ENCODE data around the gene TMEM120B.

Gene TMEM120B

DNA sequence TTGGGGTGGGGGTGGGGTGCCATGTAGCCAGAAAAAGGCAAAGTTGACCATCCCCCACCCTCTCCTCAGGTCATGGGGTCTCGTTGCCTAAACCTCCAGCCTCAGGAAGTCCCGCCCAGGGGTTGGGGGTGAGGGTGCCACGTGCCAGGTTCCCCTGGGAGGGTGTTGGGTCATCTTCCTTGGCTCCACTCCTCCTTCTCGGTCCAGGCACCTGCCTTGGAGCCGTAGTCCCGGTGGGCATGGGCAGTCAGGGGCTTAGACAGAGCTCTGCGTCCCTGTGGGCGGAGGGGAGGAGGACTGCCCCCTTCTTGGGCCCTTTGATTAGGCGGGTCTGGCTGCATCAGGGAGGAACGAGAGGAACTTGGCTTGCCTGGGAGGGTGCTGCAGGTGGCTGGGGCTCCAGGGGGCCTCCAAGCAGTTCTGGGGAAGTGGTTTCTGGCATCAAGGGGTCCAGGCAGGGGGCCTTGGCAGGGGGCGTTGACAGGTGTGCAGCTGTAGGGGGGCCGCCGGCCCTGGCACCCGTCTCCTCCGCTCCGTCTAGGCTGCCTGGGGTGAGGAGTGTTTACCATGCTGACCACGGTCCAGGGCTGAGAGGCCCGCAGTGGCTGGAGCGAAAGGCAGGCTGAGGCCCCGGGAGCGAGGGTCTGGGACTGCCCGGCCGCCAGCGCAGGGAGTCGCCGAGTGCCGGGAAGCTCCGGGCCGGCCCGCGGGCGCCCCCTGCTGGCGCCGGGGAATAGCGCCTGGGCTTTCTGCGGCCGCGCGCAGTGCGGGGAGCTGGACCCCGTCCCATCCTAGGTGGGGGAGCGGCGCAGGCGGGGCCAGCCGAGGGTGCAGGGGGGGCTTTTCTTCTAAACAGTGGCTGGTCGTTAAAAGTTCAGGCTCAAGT lies 99.1 kb downstream of the TMEM120B start:
- Histone ChIP-seq H3K4me1 (ENCODE audit: insufficient read depth, poor library complexity, severe bottlenecking) (peaks cover 9% of the 10 kb centered on the region), H3K9me3 (ENCODE audit: severe bottlenecking) (no peaks in the 10 kb centered on the region), H3K27me3 (ENCODE audit: insufficient read depth, poor library complexity, severe bottlenecking) (no peaks in the 10 kb centered on the region), H3K27ac (ENCODE audit: poor library complexity, severe bottlenecking) (peak overlapping the region; percentile 15), H3K36me3 (ENCODE audit: low read depth) (peaks cover 65% of the 10 kb centered on the region), H3K4me3 (ENCODE audit: severe bottlenecking) (peak overlapping the region; percentile 33)
- TF ChIP-seq, protein P1, sequence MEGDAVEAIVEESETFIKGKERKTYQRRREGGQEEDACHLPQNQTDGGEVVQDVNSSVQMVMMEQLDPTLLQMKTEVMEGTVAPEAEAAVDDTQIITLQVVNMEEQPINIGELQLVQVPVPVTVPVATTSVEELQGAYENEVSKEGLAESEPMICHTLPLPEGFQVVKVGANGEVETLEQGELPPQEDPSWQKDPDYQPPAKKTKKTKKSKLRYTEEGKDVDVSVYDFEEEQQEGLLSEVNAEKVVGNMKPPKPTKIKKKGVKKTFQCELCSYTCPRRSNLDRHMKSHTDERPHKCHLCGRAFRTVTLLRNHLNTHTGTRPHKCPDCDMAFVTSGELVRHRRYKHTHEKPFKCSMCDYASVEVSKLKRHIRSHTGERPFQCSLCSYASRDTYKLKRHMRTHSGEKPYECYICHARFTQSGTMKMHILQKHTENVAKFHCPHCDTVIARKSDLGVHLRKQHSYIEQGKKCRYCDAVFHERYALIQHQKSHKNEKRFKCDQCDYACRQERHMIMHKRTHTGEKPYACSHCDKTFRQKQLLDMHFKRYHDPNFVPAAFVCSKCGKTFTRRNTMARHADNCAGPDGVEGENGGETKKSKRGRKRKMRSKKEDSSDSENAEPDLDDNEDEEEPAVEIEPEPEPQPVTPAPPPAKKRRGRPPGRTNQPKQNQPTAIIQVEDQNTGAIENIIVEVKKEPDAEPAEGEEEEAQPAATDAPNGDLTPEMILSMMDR (IDR thresholded peaks at IDR 0.05; ENCODE audit: poor library complexity, severe bottlenecking), result peak; percentile 99
- DNase-seq (ENCODE audit: low spot score) (peak; percentile 58), ATAC-seq (ENCODE audit: low read depth) (peak; percentile 78)

DNA sequence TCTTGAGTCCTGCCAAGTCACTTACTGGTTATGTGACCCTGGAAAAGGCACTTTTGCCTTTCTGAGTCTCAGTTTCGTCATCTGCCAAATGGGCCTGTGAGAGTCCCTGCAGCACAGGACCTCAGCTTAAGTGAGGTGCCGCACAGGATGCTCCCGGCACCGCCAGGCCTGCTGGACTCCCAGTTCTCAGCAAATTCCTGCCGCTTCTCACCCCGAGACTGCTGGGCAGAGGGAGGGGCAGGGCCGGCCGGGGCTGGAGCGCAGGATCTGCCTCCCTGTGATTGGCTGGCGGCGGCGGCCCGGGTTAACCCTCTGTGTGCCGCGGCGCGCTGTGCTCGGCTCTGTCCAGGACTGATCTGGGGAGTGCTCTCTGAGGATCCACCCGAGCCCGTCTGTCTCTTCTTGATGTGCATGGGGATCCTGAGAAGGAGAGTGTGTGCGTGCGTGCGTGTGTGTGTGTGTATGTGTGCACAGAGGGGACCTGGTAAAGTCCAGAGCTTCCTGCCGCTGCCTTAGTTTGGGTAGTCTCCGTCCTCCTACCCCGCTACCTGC lies 99.8 kb downstream of the TMEM120B start:
- Histone ChIP-seq H3K9me3 (ENCODE audit: severe bottlenecking) (no peaks in the 10 kb centered on the region), H3K4me1 (ENCODE audit: insufficient read depth, poor library complexity, severe bottlenecking) (peaks cover 9% of the 10 kb centered on the region), H3K27ac (ENCODE audit: poor library complexity, severe bottlenecking) (peak overlapping the region; percentile 15), H3K27me3 (ENCODE audit: insufficient read depth, poor library complexity, severe bottlenecking) (no peaks in the 10 kb centered on the region), H3K4me3 (ENCODE audit: severe bottlenecking) (peak overlapping the region; percentile 33), H3K36me3 (ENCODE audit: low read depth) (peaks cover 68% of the 10 kb centered on the region)
- TF ChIP-seq, protein P1 (IDR thresholded peaks at IDR 0.05; ENCODE audit: poor library complexity, severe bottlenecking), result peak; percentile 89
- DNase-seq (ENCODE audit: low spot score), result peak; percentile 79
- peak; percentile 83 for ATAC-seq (ENCODE audit: low read depth)

DNA sequence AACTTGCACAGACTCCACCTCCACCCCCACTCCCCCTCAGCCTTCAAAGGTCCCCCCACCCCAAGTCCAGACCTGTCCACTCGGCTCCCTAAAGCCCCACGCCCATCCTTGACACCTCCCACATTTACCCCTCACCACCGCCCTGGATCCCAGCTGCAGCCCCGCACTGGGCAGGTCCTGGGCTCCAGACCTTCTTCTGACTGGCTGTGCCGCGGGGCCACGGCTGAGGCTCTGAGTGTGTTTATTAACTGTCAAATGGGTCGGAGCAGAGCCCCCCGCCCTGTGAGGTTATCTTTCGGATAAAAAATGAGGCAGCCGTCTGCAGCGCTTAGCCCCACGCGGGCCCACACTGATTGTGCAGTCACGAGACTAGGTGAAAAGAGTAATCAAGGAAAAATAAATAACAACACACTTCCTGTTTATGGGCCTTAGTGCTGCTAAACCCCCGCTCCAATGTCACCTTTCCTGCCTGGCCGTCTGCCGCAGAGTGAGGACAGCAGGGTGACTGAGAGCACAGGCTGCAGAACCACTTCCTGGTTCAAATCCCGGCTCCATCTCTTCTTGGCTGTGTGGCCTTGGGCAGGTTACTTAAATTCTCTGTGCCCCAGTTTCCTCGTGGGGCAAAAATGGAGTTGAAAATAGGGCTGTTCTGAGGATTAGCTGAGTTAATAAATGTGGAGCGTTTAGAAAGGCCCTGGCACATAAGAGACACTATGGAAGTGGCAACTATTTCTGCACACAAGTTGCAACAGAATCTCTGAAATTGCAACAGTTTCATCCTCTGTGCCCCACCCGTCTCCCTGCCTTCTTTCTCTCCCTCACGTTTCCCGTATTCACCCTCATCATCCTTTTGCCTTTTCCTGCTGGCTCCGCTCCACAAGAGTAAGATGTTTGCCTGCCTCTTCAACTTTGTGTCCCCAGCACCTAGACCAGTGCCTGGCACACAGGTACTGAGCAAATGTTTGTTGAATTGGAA lies 100.7 kb downstream of the TMEM120B start:
- DNase-seq (ENCODE audit: low spot score) (peak; percentile 59), ATAC-seq (ENCODE audit: low read depth) (no peak)
- H3K27me3 ChIP-seq (ENCODE audit: insufficient read depth, poor library complexity, severe bottlenecking), result no peaks in the 10 kb centered on the region
- H3K4me3 ChIP-seq (ENCODE audit: severe bottlenecking), result peak overlapping the region; percentile 33
- H3K4me1 ChIP-seq (ENCODE audit: insufficient read depth, poor library complexity, severe bottlenecking), result peaks cover 9% of the 10 kb centered on the region
- peaks cover 71% of the 10 kb centered on the region for H3K36me3 ChIP-seq (ENCODE audit: low read depth)
- peak overlapping the region; percentile 15 for H3K27ac ChIP-seq (ENCODE audit: poor library complexity, severe bottlenecking)
- no peaks in the 10 kb centered on the region for H3K9me3 ChIP-seq (ENCODE audit: severe bottlenecking)
- TF ChIP-seq, protein P1 (IDR thresholded peaks at IDR 0.05; ENCODE audit: poor library complexity, severe bottlenecking), result no peak

DNA sequence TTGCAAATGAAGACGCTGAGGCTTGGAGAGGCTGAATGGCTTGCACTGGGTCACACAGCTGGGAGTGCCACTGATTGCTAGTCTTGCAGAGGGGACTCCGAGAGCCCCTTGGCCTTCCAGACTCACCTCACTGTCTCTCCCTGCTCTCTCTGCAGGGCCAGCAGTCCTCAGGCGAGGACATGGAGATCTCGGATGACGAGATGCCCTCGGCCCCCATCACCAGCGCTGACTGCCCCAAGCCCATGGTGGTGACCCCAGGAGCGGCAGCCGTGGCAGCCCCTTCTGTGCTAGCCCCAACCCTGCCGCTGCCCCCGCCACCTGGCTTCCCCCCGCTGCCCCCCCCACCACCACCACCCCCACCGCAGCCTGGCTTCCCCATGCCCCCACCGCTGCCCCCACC lies 101.4 kb downstream of the TMEM120B start:
- no peak overlapping the region for H3K27ac ChIP-seq (ENCODE audit: poor library complexity, severe bottlenecking)
- TF ChIP-seq, protein P1 (IDR thresholded peaks at IDR 0.05; ENCODE audit: poor library complexity, severe bottlenecking), result no peak
- H3K36me3 ChIP-seq (ENCODE audit: low read depth), result peaks cover 71% of the 10 kb centered on the region
- H3K4me1 ChIP-seq (ENCODE audit: insufficient read depth, poor library complexity, severe bottlenecking), result peaks cover 9% of the 10 kb centered on the region
- DNase-seq (ENCODE audit: low spot score) (no peak), ATAC-seq (ENCODE audit: low read depth) (no peak)
- H3K9me3 ChIP-seq (ENCODE audit: severe bottlenecking), result no peaks in the 10 kb centered on the region
- no peaks in the 10 kb centered on the region for H3K27me3 ChIP-seq (ENCODE audit: insufficient read depth, poor library complexity, severe bottlenecking)
- H3K4me3 ChIP-seq (ENCODE audit: severe bottlenecking), result no peak overlapping the region
